Fibroblast of mammary gland (primary cell): ENCODE data around the gene CC2D1A.
A peak's percentile ranks its signal among the peaks of the same experiment; 100 is the strongest.
"Not testable (repeated sequence)": the region's sequence is repeated elsewhere in the genome, so short reads cannot be mapped to it uniquely, and the experiment has no call there.

Experiments used
- DNase-seq: peaks from one replicate; pipeline ENCODE4 v3.0.0-alpha.2; 2010; ENCODE audit warnings: low read depth
- H3K4me3 ChIP-seq: 2 replicates; pipeline ENCODE4 v1.5.1; 2011; ENCODE audit warnings: low read depth, mild to moderate bottlenecking, low read length, moderate library complexity; ENCODE audit not compliant: control insufficient read depth
- CTCF ChIP-seq: conservative IDR thresholded peaks from 2 replicates; pipeline ENCODE4 v1.5.1; 2011; ENCODE audit warnings: low read depth, low read length, inconsistent platforms; ENCODE audit not compliant: control insufficient read depth, insufficient read depth

The CC2D1A gene

GRCh38 chr19:13972368-13973155 is 66.6 kb downstream of the CC2D1A start:
- no peak overlapping the region for H3K4me3 ChIP-seq
- TF ChIP-seq CTCF: no peak
- no peak for DNase-seq

- DNase-seq: not testable (repeated sequence)
These were observed 67.5 kb downstream of the CC2D1A start for GRCh38 chr19:13973479-13973878.

DNA sequence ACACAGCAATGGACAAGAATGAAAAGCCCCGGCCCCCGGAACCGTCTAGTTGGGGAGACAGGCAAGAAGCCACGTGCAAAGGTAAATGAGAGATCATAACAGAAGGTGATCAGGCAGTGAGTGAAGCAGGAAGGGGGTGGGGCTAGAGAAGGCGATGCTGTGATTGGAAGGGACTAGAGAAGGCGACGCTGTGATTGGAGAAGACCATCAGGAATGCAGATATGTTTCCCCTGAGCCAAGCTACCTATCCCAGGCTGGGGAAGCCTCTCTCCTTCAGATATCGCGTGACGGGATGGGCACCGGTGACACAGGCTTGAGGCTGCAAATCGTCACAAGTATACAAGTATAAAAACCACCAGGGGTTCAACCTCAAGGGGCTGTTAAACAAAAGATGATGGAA is 68.1 kb downstream of the CC2D1A start:
- no peak for DNase-seq
- no peak for TF ChIP-seq CTCF
- no peak overlapping the region for H3K4me3 ChIP-seq

More at GRCh38 chr19:13973479-13973878, 67.5 kb downstream of the CC2D1A start:
- H3K4me3 ChIP-seq: not testable (repeated sequence)

DNA sequence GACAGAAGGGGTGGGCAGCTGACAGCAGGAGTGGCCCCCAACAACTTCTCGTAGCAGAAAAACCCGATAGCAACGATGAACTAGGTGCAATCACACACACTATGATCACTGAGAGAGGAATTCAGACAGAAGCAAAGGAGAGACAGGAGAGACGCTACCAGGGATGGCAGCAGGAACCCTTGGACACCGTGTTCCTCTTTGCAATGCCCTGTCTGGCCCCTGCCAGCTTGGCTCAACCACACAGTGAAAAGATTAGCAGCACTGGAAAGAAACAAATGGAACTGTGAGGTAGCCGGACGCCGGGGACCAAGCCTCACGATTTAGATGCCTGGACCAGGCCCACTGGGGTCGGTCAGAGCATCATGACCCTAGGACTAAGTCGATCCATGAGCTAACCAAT is 69.9 kb downstream of the CC2D1A start:
- no peak for TF ChIP-seq CTCF
- no peak overlapping the region for H3K4me3 ChIP-seq
- no peak for DNase-seq

- H3K4me3 ChIP-seq: no peak overlapping the region
- TF ChIP-seq CTCF: no peak
- no peak for DNase-seq
These were observed 70.4 kb downstream of the CC2D1A start for GRCh38 chr19:13976446-13976845.

DNA sequence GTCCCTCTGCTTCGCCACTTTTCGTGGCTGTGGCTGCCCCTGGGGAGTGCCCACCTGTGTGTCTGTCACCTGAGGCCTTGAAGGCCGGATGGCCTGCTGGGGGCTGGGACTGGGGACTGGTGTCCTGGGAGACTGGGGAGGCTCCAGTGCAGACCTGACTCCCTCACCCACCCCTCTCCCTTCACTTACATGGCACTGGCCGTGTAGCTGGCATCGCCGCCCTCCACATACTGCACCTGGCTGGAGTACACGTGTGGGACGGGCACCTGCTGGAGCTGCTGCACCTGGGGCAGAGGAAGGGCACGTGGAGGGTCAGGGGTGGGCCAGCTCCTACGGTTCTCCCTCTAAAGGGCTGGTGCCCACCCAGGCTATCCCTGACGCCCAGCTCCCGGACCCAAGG is 71.8 kb downstream of the CC2D1A start:
- H3K4me3 ChIP-seq: no peak overlapping the region
- DNase-seq: no peak
- no peak for TF ChIP-seq CTCF

DNA sequence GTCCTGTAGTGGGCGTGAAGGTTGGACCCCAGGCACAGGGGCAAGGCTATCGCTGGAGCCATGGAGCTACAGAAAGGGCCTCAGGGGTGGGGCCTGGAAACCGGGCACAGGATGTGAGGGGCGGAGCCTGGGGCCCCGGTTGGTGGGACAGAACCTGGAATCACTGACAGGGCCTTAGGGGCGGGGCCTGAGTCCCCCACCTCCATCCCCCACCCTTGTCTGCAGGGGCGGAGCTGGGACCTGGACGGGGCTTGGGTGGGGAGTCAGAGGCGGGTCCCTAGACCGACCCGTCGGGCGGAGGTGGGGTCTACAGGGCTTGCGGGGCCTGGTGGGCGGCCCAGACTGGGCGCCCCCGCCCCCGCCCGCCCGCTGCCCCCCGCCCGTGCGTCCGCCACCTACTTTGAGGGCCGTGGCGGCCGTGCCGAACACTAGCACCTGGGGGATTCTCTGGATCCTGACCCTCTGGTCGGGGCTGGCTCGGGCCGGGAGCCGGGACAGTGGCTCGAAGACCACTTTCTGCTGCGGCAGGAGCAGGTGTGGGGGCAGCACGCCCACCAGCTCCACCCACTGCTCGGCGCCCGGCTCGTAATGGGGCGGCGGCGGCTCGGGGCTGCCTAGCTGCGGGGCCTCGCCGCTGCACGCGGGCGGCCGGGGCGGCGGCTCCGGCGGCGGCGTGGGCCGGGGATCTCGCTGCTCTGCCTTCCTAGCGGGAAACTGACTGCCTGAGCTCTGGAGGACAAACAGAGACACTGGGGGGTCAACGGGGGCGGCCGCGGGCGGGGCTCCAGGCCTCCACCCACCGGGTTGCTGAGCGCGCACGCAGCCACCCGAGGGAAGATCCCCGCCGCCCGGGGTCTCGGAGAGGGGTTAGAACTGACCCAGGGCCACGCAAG is 72.6 kb downstream of the CC2D1A start:
- TF ChIP-seq CTCF: no peak
- no peak overlapping the region for H3K4me3 ChIP-seq
- DNase-seq: peak; percentile 20
